DOHH2 (cell line): ENCODE measurements around the gene SLAMF7.

Experiments
- H3F3A ChIP-seq: fragments of 200-600 bp; sonication (generic), shearing (Covaris generic); 2 replicates; pipeline ENCODE4 v1.6.0; 2016; ENCODE audit warnings: antibody characterized with exemption, mild to moderate bottlenecking; ENCODE audit not compliant: control insufficient read depth, insufficient read depth
- H3K27ac ChIP-seq: fragments of 200-600 bp; sonication (generic); 2 replicates; pipeline ENCODE4 v1.5.1; 2014; ENCODE audit warnings: low read depth, mild to moderate bottlenecking, low read length, moderate library complexity
- H3K27me3 ChIP-seq: fragments of 200-600 bp; sonication (generic); 2 replicates; pipeline ENCODE4 v1.6.1; 2014; ENCODE audit warnings: mild to moderate bottlenecking, low read length, mixed read lengths; ENCODE audit not compliant: control insufficient read depth
- H3K36me3 ChIP-seq: fragments of 200-600 bp; sonication (generic); 2 replicates; pipeline ENCODE4 v1.6.1; 2014; ENCODE audit warnings: mild to moderate bottlenecking, low read length, moderate library complexity, mixed read lengths; ENCODE audit not compliant: control insufficient read depth
- H3K4me1 ChIP-seq: fragments of 200-600 bp; sonication (generic); 2 replicates; pipeline ENCODE4 v1.6.1; 2014; ENCODE audit warnings: mild to moderate bottlenecking, low read length, mixed read lengths; ENCODE audit not compliant: control insufficient read depth
- H3K4me2 ChIP-seq: fragments of 200-600 bp; sonication (generic); 2 replicates; pipeline ENCODE4 v1.6.0; 2014; ENCODE audit warnings: mild to moderate bottlenecking, low read length, moderate library complexity
- H3K4me3 ChIP-seq: fragments of 200-600 bp; sonication (generic); 2 replicates; pipeline ENCODE4 v1.5.1; 2014; ENCODE audit warnings: mild to moderate bottlenecking, low read length, mixed read lengths
- H3K79me2 ChIP-seq: fragments of 200-600 bp; sonication (generic); 2 replicates; pipeline ENCODE4 v1.6.1; 2014; ENCODE audit warnings: mild to moderate bottlenecking, low read length, mixed read lengths; ENCODE audit not compliant: control insufficient read depth
- H3K9me2 ChIP-seq: fragments of 200-600 bp; sonication (generic); replicated peaks from 2 replicates; pipeline ENCODE4 v1.6.1; 2014; ENCODE audit warnings: mild to moderate bottlenecking, low read length, mixed read lengths; ENCODE audit not compliant: control insufficient read depth
- H3K9me3 ChIP-seq: fragments of 200-600 bp; sonication (generic); 2 replicates; pipeline ENCODE4 v1.6.1; 2014; ENCODE audit warnings: antibody characterized with exemption, low read length, mixed read lengths; ENCODE audit not compliant: control insufficient read depth, insufficient read depth
- H4K20me1 ChIP-seq: fragments of 200-600 bp; sonication (generic); 2 replicates; pipeline ENCODE4 v1.6.0; 2014; ENCODE audit warnings: low read depth, mild to moderate bottlenecking, antibody characterized with exemption, low read length, moderate library complexity; ENCODE audit not compliant: control insufficient read depth, insufficient read depth
- EZH2phosphoT487 ChIP-seq: fragments of 200-600 bp; sonication (generic); IDR thresholded peaks from 2 replicates; pipeline ENCODE4 v1.6.1; 2017; ENCODE audit warnings: borderline replicate concordance, mild to moderate bottlenecking, antibody characterized with exemption, low read length, moderate library complexity, mixed read lengths
- TF ChIP-seq, protein P1 (sequence below): fragments of 200-600 bp; sonication (generic); IDR thresholded peaks from one replicate; pipeline ENCODE4 v1.5.1; 2014; ENCODE audit warnings: antibody characterized with exemption, mild to moderate bottlenecking, low read depth, low read length; ENCODE audit not compliant: poor library complexity, severe bottlenecking

SLAMF7 gene

DNA sequence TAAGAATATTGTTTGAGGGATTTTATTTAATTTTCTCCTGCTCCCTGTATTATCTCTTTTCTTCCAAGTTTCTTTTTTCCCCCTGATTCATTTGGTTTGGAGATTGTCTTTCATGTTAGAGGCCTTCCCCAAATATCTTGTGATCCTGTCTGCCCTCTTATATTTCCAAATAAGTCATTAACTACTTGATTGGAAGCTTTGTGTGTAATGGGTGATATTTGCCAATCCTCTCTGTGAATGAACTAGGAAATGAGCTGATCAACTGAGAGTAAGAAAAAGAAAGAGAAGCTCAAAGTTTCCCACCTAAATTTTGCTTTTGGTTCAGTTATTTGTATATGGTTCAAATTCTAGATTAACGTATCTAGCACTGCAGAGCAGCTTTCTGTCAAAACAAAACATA is 33.3 kb downstream of the SLAMF7 start:
- peaks cover 5% of the 10 kb centered on the region for H3K4me1 ChIP-seq
- H3K4me2 ChIP-seq, result no peak overlapping the region
- peaks cover 25% of the 10 kb centered on the region for H3K27me3 ChIP-seq
- H3K27ac ChIP-seq, result no peak overlapping the region
- TF ChIP-seq, protein P1, sequence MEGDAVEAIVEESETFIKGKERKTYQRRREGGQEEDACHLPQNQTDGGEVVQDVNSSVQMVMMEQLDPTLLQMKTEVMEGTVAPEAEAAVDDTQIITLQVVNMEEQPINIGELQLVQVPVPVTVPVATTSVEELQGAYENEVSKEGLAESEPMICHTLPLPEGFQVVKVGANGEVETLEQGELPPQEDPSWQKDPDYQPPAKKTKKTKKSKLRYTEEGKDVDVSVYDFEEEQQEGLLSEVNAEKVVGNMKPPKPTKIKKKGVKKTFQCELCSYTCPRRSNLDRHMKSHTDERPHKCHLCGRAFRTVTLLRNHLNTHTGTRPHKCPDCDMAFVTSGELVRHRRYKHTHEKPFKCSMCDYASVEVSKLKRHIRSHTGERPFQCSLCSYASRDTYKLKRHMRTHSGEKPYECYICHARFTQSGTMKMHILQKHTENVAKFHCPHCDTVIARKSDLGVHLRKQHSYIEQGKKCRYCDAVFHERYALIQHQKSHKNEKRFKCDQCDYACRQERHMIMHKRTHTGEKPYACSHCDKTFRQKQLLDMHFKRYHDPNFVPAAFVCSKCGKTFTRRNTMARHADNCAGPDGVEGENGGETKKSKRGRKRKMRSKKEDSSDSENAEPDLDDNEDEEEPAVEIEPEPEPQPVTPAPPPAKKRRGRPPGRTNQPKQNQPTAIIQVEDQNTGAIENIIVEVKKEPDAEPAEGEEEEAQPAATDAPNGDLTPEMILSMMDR, result no peak
- no peak for TF ChIP-seq EZH2phosphoT487
- no peaks in the 10 kb centered on the region for H3K9me3 ChIP-seq
- H3K9me2 ChIP-seq, result no peaks in the 10 kb centered on the region
- no peaks in the 10 kb centered on the region for H3K79me2 ChIP-seq
- no peaks in the 10 kb centered on the region for H4K20me1 ChIP-seq
- H3F3A ChIP-seq, result no peaks in the 10 kb centered on the region
- no peaks in the 10 kb centered on the region for H3K36me3 ChIP-seq
- H3K4me3 ChIP-seq, result no peak overlapping the region

DNA sequence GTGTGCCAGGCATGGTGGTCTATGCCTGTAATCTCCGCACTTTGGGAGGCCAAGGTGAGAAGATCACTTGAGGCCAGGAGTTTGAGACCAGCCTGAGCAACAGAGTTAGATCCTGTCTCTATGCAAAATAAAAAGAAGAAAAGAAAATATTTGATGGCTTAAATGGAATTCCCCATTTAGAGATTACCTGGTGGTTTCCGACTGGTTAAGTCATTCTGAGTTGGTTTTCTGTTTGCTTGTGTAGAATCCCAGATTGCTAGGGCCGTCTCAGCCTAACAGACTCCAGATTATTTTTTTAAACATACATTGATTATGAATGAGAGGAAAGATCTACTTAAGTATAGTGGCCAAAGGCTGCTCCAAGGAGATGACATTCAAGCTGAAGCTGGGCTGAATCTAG is 34.0 kb downstream of the SLAMF7 start:
- no peak overlapping the region for H3K27ac ChIP-seq
- peaks cover 1% of the 10 kb centered on the region for H3K4me1 ChIP-seq
- H4K20me1 ChIP-seq, result no peaks in the 10 kb centered on the region
- no peaks in the 10 kb centered on the region for H3K36me3 ChIP-seq
- H3K79me2 ChIP-seq, result no peaks in the 10 kb centered on the region
- no peak overlapping the region for H3K4me2 ChIP-seq
- TF ChIP-seq, protein P1, result no peak
- TF ChIP-seq EZH2phosphoT487, result no peak
- H3K9me3 ChIP-seq, result no peaks in the 10 kb centered on the region
- no peaks in the 10 kb centered on the region for H3K9me2 ChIP-seq
- H3K4me3 ChIP-seq, result no peak overlapping the region
- H3F3A ChIP-seq, result no peaks in the 10 kb centered on the region
- peaks cover 25% of the 10 kb centered on the region for H3K27me3 ChIP-seq

DNA sequence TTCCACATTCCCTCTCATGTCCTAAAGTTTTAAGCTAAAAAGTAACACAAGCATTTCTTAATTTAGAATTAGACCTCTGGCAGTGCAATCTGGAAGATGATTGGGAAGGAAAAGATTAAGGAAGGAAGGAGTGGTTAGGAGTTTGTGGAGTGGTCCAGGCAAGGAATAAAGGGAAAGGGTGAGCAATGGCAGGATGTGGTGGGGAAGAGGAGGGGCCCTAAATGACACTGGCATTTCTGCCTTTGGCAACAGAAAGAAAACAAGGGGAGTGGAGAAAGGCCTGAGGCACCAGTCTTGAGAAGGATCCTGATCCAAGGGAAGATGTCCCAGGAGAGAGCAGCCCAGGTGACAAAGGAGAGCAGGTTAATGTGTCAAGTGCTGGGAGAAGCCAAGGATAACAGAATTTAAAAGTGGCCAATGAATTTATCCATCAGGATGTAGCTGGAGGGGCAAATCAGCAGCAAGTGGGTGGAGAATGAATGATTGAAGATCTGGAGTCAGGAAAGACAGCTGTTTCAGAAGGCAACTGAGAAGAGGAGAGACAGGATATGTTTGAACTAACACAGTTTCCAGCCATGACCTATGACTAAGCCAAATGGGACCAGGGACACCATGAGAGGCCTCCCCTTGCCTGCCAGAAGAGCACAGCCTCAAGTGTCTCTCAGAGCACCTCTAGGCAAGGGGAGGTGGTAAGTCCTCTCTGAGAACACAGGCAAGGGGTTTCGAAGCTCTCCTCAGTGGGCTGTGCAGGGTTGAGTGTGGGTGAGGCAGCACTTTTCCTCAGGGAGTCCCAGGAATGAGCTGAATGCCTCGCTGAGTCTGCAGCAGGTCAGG is 36.1 kb downstream of the SLAMF7 start:
- no peak for TF ChIP-seq EZH2phosphoT487
- no peak overlapping the region for H3K4me3 ChIP-seq
- H3K27me3 ChIP-seq, result peaks cover 19% of the 10 kb centered on the region
- no peaks in the 10 kb centered on the region for H4K20me1 ChIP-seq
- H3K9me3 ChIP-seq, result no peaks in the 10 kb centered on the region
- no peaks in the 10 kb centered on the region for H3F3A ChIP-seq
- H3K36me3 ChIP-seq, result no peaks in the 10 kb centered on the region
- H3K4me1 ChIP-seq, result no peaks in the 10 kb centered on the region
- H3K27ac ChIP-seq, result no peak overlapping the region
- no peaks in the 10 kb centered on the region for H3K9me2 ChIP-seq
- no peak overlapping the region for H3K4me2 ChIP-seq
- no peaks in the 10 kb centered on the region for H3K79me2 ChIP-seq

DNA sequence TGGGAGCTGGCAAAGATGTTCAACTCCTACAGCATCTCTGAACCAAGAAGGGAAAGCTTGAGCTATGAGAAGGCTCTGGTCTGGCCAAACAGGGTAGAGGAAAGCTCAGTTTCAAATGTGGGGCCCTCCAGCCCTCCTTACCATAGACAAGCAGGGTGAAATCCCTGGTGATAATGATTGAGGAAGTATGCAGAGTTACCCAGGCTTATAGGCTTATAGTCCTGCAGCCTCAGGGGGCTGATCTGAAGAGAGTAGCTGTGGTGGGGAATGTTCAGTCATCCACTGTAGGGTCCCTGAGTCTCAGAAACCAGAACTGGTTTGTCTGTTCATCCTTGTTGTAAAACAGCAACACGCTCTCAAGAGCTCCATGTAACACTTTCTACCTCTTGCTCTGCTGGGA is 37.1 kb downstream of the SLAMF7 start:
- H3K79me2 ChIP-seq, result no peaks in the 10 kb centered on the region
- no peaks in the 10 kb centered on the region for H4K20me1 ChIP-seq
- no peaks in the 10 kb centered on the region for H3F3A ChIP-seq
- no peaks in the 10 kb centered on the region for H3K4me1 ChIP-seq
- H3K27ac ChIP-seq, result no peak overlapping the region
- peaks cover 15% of the 10 kb centered on the region for H3K27me3 ChIP-seq
- no peaks in the 10 kb centered on the region for H3K9me3 ChIP-seq
- no peaks in the 10 kb centered on the region for H3K36me3 ChIP-seq
- no peak overlapping the region for H3K4me3 ChIP-seq
- no peaks in the 10 kb centered on the region for H3K9me2 ChIP-seq
- no peak for TF ChIP-seq EZH2phosphoT487
- TF ChIP-seq, protein P1, result no peak
- no peak overlapping the region for H3K4me2 ChIP-seq
